Measurements from ENCODE around the gene TBATA.

The TBATA gene

GRCh38 chr10:70728328-70728727 lies 56.8 kb downstream of the TBATA start:
- TF ChIP-seq ZFX (IDR thresholded peaks at IDR 0.05), result no peak
- TF ChIP-seq, protein P1, sequence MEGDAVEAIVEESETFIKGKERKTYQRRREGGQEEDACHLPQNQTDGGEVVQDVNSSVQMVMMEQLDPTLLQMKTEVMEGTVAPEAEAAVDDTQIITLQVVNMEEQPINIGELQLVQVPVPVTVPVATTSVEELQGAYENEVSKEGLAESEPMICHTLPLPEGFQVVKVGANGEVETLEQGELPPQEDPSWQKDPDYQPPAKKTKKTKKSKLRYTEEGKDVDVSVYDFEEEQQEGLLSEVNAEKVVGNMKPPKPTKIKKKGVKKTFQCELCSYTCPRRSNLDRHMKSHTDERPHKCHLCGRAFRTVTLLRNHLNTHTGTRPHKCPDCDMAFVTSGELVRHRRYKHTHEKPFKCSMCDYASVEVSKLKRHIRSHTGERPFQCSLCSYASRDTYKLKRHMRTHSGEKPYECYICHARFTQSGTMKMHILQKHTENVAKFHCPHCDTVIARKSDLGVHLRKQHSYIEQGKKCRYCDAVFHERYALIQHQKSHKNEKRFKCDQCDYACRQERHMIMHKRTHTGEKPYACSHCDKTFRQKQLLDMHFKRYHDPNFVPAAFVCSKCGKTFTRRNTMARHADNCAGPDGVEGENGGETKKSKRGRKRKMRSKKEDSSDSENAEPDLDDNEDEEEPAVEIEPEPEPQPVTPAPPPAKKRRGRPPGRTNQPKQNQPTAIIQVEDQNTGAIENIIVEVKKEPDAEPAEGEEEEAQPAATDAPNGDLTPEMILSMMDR (conservative IDR thresholded peaks at IDR 0.05), result no peak
- H3K27ac ChIP-seq, result no peak overlapping the region

DNA sequence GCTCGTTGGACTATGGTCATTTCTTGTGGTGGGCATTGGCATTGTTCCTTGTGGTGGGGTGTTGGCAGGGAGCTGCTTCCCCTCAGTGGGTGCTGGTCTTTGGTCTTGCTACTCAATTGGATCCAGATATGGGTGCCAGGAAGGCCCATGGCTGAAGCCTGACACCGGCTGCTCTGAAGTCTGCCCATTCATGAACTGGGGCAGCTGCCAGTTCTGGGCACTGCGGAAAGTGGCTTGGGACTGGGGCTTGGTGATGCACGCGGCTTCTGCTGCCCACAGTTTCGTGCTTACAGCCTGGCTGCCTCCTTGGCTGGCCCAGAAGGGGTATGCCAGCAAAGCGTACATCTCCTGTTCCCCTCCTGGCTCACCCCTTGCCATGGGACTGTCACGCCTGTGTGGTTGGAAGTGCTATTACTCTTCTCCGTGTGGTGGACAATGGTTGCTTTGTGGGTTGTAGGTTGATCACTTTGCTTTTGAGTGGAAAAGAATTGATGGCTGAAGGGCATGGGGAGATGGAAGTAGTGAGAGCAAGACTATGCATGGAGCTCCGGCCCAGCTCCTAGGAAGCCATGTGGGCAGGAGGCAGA lies 58.2 kb downstream of the TBATA start:
- no peak overlapping the region for H3K27ac ChIP-seq
- TF ChIP-seq, protein P1 (conservative IDR thresholded peaks at IDR 0.05), result no peak
- TF ChIP-seq ZFX (IDR thresholded peaks at IDR 0.05), result no peak

- no peak overlapping the region for H3K27ac ChIP-seq
- TF ChIP-seq, protein P1 (conservative IDR thresholded peaks at IDR 0.05), result no peak
- TF ChIP-seq ZFX (IDR thresholded peaks at IDR 0.05), result no peak
Measured at GRCh38 chr10:70723771-70724170, 61.4 kb downstream of the TBATA start.

DNA sequence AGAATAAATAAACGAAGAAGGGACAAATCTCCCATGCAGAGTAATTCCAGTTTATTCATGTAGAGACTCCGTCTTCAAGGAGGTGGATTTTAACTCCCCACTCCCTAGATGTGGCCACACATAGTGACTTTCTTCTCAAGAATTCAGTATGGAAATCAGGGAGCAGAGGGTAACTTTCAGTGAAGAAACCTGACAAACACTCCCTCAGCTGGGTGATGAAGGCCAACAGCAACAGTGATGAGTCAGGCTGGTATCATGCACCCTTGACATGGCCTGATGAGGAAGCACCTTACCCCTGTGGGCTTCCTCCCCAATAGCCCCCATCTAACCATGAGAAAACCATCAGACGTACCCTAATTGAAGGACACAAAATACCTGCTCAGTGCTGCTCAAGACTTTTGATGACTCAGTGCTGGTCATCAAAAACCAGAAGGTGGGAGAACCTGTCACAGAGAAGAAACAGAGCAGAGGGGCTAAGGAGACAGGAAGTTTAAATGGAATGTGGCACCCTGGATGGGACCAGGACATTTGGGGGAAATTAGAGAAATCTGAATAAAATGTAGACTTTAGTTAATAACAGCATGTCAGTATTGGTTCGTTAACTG lies 62.3 kb downstream of the TBATA start:
- no peak for TF ChIP-seq ZFX (IDR thresholded peaks at IDR 0.05)
- TF ChIP-seq, protein P1 (conservative IDR thresholded peaks at IDR 0.05), result no peak
- H3K27ac ChIP-seq, result no peak overlapping the region

Data from C4-2B (cell line).